Astrocyte of the cerebellum (primary cell): ENCODE measurements around the gene WDR48.
"Not testable (repeated sequence)": the region's sequence is repeated elsewhere in the genome, so short reads cannot be mapped to it uniquely, and the experiment has no call there.

Experiments used
- DNase-seq: peaks from one replicate; pipeline ENCODE4 v3.0.0-alpha.2; 2011; ENCODE audit warnings: low read depth
- H3K4me3 ChIP-seq: 2 replicates; pipeline ENCODE4 v1.5.1; 2011; ENCODE audit warnings: mild to moderate bottlenecking, low read depth, low read length, moderate library complexity
- CTCF ChIP-seq: IDR thresholded peaks from 2 replicates; pipeline ENCODE4 v1.5.1; 2012; ENCODE audit warnings: low read length, low read depth, moderate library complexity, mild to moderate bottlenecking; ENCODE audit errors: missing control alignments
- in situ Hi-C: cut with HindIII; loops from 2 replicates; pipeline ENCODE4 v1.10.0; 2017; ENCODE audit warnings: low sequenced_read_pairs

WDR48 gene

GRCh38 chr3:39028546-39028945 lies 23.3 kb upstream of the WDR48 start:
- H3K4me3 ChIP-seq: no peak overlapping the region
- in situ Hi-C loops: no loop called here
- no peak for DNase-seq
- TF ChIP-seq CTCF: no peak

GRCh38 chr3:39029556-39029955 lies 22.3 kb upstream of the WDR48 start:
- in situ Hi-C loops: no loop called here
- no peak for DNase-seq
- no peak for TF ChIP-seq CTCF
- H3K4me3 ChIP-seq: no peak overlapping the region

GRCh38 chr3:39038165-39038564 lies 13.7 kb upstream of the WDR48 start:
- no peak overlapping the region for H3K4me3 ChIP-seq
- in situ Hi-C loops: no loop called here
- peak; percentile 16 for DNase-seq
- TF ChIP-seq CTCF: no peak

GRCh38 chr3:39050029-39050428 lies 1.8 kb upstream of the WDR48 start:
- no peak for DNase-seq
- in situ Hi-C loops: no loop called here

GRCh38 chr3:39052583-39052982 lies 767 bp downstream of the WDR48 start:
- DNase-seq: no peak
- no peak for TF ChIP-seq CTCF
- in situ Hi-C loops: no loop called here
- H3K4me3 ChIP-seq: peak overlapping the region; percentile 87

More at GRCh38 chr3:39050029-39050428, 1.8 kb upstream of the WDR48 start:
- no peak for TF ChIP-seq CTCF
- no peak overlapping the region for H3K4me3 ChIP-seq

GRCh38 chr3:39053696-39054095 lies 1.9 kb downstream of the WDR48 start:
- H3K4me3 ChIP-seq: no peak overlapping the region
- in situ Hi-C loops: no loop called here
- TF ChIP-seq CTCF: no peak
- no peak for DNase-seq

GRCh38 chr3:39056151-39056550 lies 4.3 kb downstream of the WDR48 start:
- TF ChIP-seq CTCF: no peak
- no peak overlapping the region for H3K4me3 ChIP-seq
- in situ Hi-C loops: no loop called here
- DNase-seq: no peak

- H3K4me3 ChIP-seq, DNase-seq, in situ Hi-C loops: not testable (repeated sequence)
These were observed 9.4 kb downstream of the WDR48 start for GRCh38 chr3:39061228-39061627.
